Stomach (tissue), 9 donors: ENCODE results near the gene OMP. TPM values are rescaled to one million over a fixed set of nuclear protein-coding genes. Genes with fewer than 3 reads are reported as not detected.

ENCODE experiments used
- DNase-seq, 2 donors: peaks; one replicate each; pipeline versions ENCODE4 v3.0.0 to v3.0.0-alpha.2; 2013 to 2019
- H3K27ac ChIP-seq, 5 donors: fragments of 200-600 bp in 4 of 5; sonication (generic) in 4 of 5; one replicate each; pipeline ENCODE4 v1.5.1; 2013 to 2019; ENCODE audit warnings: mild to moderate bottlenecking in 1 of 5, moderate library complexity in 1 of 5
- H3K27me3 ChIP-seq, 3 donors: fragments of 200-600 bp; sonication (generic); one replicate each; pipeline ENCODE4 v1.5.1; 2017 to 2019; ENCODE audit warnings: mixed run types in 1 of 3
- H3K36me3 ChIP-seq, 4 donors: fragments of 200-600 bp; sonication (generic); 1 replicate in 3 of 4; 2 replicates in 1 of 4; pipeline ENCODE4 v1.5.1; 2016 to 2019
- H3K4me1 ChIP-seq, 4 donors: fragments of 200-600 bp; sonication (generic); one replicate each; pipeline ENCODE4 v1.5.1; 2016 to 2019
- H3K4me3 ChIP-seq, 4 donors: fragments of 200-600 bp; sonication (generic) in 3 of 4; one replicate each; pipeline ENCODE4 v1.5.1; 2016 to 2019; ENCODE audit warnings: mild to moderate bottlenecking in 1 of 4
- H3K9me3 ChIP-seq, 4 donors: fragments of 200-600 bp; sonication (generic); one replicate each; pipeline ENCODE4 v1.5.1; 2016 to 2019
- CTCF ChIP-seq, 7 experiments: fragments of 450-650 bp in 4 of 7; fragments of 200-600 bp in 3 of 7; sonication (generic) in 3 of 7; IDR thresholded peaks; one replicate each; pipeline ENCODE4 v1.5.1; 2016 to 2019; ENCODE audit warnings: antibody characterized with exemption in 7 of 7, control low read depth in 2 of 7, mild to moderate bottlenecking in 1 of 7
- EP300 ChIP-seq: sonication (generic); formaldehyde crosslinking; IDR thresholded peaks from one replicate; pipeline ENCODE4 v1.6.1; 2017; ENCODE audit warnings: antibody characterized with exemption
- POLR2A ChIP-seq, 4 donors: fragments of 450-650 bp; IDR thresholded peaks; one replicate each; pipeline ENCODE4 v1.6.1; 2016; ENCODE audit warnings: antibody characterized with exemption in 4 of 4, control low read depth in 2 of 4, mild to moderate bottlenecking in 1 of 4, moderate library complexity in 1 of 4
- POLR2AphosphoS5 ChIP-seq, 3 donors: sonication (generic); formaldehyde crosslinking; IDR thresholded peaks; one replicate each; pipeline ENCODE4 v1.6.1; 2016; ENCODE audit warnings: antibody characterized with exemption in 3 of 3
- WGBS, 5 donors: extraction: QIAGEN DNeasy Blood & Tissue Kit in 3 of 5; methylation state at CpG; one replicate each; pipeline versions ENCODE4 v1.1.5 to v1.1.7; 2013 to 2018; 5-methylcytosine and 5-hydroxymethylcytosine counted together
- intact Hi-C: fragments of 100-400 bp; cut with DNase I; formaldehyde crosslinking; loops from one replicate; pipeline ENCODE4 v1.15.1; 2023; ENCODE audit warnings: low total_unique reads
- polyA plus RNA-seq, 3 donors: library from polyadenylated mRNA; stranded (reverse); fragments of 200-250 nt; gene quantifications; one replicate each; pipeline ENCODE4 v1.2.3, GENCODE V29; 2013
- total RNA-seq, 5 donors: library from RNA; depleted of rRNA; stranded (reverse); fragments of >200 nt; gene quantifications; one replicate each; pipeline versions ENCODE4 v1.1.0 to v1.2.3, GENCODE V29; 2014 to 2016
- donor health status: healthy with polysubstance abuse.
- donor health status: Bipolar disorder and iron deficiency.
- donor health status: healthy.

The OMP gene
- total and polyA plus RNA-seq, 8 donors = 1.1 to 63.7 (median 16.4) TPM; not detected in 3

DNA sequence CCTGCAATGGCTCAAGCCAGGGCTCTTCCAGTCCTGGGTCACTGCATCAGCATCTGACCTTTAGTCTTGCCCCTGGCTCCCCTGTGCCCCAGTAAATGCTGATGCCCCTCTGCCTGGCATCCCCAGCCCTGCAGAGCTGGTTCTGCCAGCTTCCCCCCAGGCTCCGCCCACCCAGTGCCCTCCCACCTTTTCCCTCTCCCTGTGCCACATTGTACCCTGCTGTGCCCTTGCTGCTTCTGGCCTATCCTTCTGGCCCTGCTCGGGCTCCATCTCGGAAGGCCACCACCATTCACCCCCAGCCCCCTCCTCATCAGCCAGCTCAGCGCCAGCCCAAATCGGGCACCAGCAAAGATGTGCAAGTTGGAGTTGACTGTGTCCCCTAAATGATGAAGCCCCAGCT lies 28.4 kb upstream of the OMP start:
- Histone ChIP-seq H3K4me1 (peaks cover 49 to 68% (median 62%) of the 10 kb centered on the region in 4 donors), H3K9me3 (no peaks in the 10 kb centered on the region), H3K27me3 (no peaks in the 10 kb centered on the region), H3K36me3 (no peaks in the 10 kb centered on the region), H3K27ac (peak overlapping the region; percentile 82 to 94 (median 86)), H3K4me3 (peak overlapping the region in 1 of 4 donors; percentile 16)
- DNase-seq = peak; percentile 49 to 56
- 47 to 73% (median 53%) methylated on average over 5 of the region's 5 CpGs for WGBS, 5 donors
- intact Hi-C loops = no loop called here
- TF ChIP-seq EP300 (no peak), CTCF (IDR thresholded peaks at IDR 0.05) (no peak), POLR2AphosphoS5 (IDR thresholded peaks at IDR 0.05) (no peak), POLR2A (IDR thresholded peaks at IDR 0.05) (no peak)

- DNase-seq = peak in 1 of 2 donors; percentile 22
- Histone ChIP-seq H3K4me3 (peak overlapping the region in 1 of 4 donors; percentile 16), H3K27me3 (no peaks in the 10 kb centered on the region), H3K27ac (peak overlapping the region; percentile 82 to 94 (median 86)), H3K4me1 (peaks cover 49 to 63% (median 57%) of the 10 kb centered on the region in 4 donors), H3K36me3 (no peaks in the 10 kb centered on the region), H3K9me3 (no peaks in the 10 kb centered on the region)
- no peak for TF ChIP-seq EP300
- TF ChIP-seq CTCF (IDR thresholded peaks at IDR 0.05) = no peak
- TF ChIP-seq POLR2A (IDR thresholded peaks at IDR 0.05) = no peak
- no peak for TF ChIP-seq POLR2AphosphoS5 (IDR thresholded peaks at IDR 0.05)
- intact Hi-C loops = no loop called here
- WGBS, 5 donors = 61 to 78% (median 72%) methylated on average over 11 to 15 of the region's 15 CpGs
Observed at GRCh38 chr11:77074626-77075221, 27.9 kb upstream of the OMP start.

DNA sequence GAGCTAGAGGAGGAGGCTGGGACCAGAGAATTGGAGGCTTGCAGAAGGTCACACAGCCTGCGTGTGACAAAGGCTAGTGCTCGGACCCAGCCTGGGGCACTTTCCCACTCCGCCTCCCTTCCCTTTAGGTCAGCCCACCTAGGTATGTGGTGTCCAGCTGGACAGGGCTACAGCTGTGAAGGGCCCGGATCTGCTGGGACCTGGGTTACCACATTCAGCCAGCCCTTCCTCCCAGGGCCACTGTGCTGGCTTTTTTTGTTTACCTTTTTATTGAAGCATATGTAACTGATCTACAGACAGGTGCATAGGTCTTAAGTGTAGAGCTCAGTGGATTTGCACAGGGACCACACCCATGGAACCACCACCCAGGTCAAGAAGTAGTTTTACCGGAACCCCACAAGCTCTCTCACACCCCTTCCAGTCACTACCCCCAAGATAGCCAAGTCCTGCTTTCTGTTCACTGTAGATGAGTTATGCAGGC lies 27.2 kb upstream of the OMP start:
- 22 to 63% (median 59%) methylated on average over 5 of the region's 5 CpGs for WGBS, 5 donors
- peaks cover 49 to 58% (median 54%) of the 10 kb centered on the region in 4 donors for H3K4me1 ChIP-seq

GRCh38 chr11:77079666-77080065 lies 23.0 kb upstream of the OMP start:
- Histone ChIP-seq H3K4me1 (peaks cover 35 to 59% (median 55%) of the 10 kb centered on the region in 4 donors), H3K27ac (no peak overlapping the region), H3K9me3 (no peaks in the 10 kb centered on the region), H3K36me3 (peaks cover 0 to 1% (median under 1%) of the 10 kb centered on the region in 4 donors), H3K4me3 (no peak overlapping the region), H3K27me3 (no peaks in the 10 kb centered on the region)
- DNase-seq = no peak
- 68 to 99% (median 97%) methylated on average over 2 of the region's 2 CpGs for WGBS, 5 donors
- TF ChIP-seq CTCF (IDR thresholded peaks at IDR 0.05) (no peak), EP300 (no peak), POLR2A (IDR thresholded peaks at IDR 0.05) (no peak), POLR2AphosphoS5 (IDR thresholded peaks at IDR 0.05) (no peak)
- intact Hi-C loops = no loop called here

More for the DNA sequence above, 27.2 kb upstream of the OMP start:
- Histone ChIP-seq H3K27ac (peak overlapping the region; percentile 82 to 94 (median 86)), H3K27me3 (no peaks in the 10 kb centered on the region), H3K36me3 (no peaks in the 10 kb centered on the region), H3K4me3 (no peak overlapping the region), H3K9me3 (no peaks in the 10 kb centered on the region)
- DNase-seq = peak; percentile 56 to 91
- TF ChIP-seq EP300 = no peak
- no peak for TF ChIP-seq POLR2A (IDR thresholded peaks at IDR 0.05)
- TF ChIP-seq POLR2AphosphoS5 (IDR thresholded peaks at IDR 0.05) = peak in 1 of 3 donors; percentile 43
- TF ChIP-seq CTCF (IDR thresholded peaks at IDR 0.05) = no peak
- intact Hi-C loops = no loop called here
